Stimulated activated CD8-positive, alpha-beta memory T cell treated with anti-CD3 and anti-CD28 coated beads, Interleukin-7, amount 100 ng/mL, for 24 hours (primary cell): ENCODE measurements around the gene XAB2.

Experiments used
- DNase-seq: peaks from one replicate; pipeline ENCODE4 v3.0.0-alpha.2; 2020; ENCODE audit warnings: low read depth

The XAB2 gene

DNA sequence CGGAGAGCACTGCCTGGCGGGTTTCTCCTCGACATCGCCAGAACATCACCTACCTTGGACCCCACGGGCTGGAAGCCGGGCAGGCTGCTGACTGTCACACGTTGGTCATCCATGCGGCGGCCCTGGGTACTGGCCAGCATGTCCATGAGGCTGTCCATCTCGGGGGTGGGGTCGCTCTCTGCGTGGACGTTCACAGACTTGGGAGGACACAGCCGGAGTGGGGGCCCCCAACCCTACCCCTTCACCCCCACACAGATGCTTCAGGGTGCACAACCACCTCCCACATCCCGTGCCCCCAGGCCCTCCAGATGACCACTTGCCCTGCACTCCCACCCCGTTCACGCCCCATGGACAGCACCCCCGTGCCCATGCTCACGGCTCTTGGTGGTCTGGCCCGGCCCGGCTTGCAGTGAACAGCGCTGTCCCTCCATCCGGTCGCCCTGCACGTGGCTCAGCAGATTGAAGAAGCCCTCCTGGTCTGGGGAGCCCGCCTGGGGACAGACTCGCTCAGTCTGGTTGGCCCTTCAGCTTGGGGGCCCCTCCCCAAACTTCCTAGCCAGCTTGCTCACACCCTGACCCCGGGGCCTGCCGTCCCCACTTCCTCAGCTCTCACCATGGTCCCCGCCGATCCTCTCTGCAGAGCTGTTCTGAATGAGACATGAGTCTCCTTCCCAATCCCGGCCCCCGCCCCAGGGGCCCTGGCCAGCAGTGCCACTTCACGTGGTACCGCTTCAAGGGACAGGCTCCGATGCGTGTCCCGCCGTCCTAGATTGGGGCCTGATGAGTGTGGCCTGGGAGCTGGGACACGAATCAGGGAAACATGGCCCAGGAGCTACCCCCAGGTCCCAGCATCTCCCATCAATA lies 3.2 kb upstream of the XAB2 start:
- no peak for DNase-seq

DNA sequence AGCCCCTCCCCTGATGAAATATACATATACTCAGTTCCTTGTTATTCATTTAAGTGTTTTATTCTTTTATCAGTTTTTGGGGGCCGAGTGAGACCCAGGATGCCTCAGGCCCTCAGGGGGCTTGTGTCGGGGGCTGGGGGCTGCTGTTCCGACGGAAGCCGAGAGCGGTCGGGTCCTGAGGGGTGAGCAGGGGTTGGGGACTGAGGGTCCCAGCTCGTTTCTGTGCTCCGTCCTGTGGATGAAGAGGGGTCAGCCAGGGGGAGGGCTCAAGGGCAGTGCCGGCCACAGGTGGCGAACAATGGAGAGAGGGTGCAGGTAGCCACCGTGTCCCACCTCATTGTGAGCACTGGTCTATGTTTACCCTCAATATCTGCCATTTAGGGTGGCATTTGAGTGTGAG lies 2.2 kb upstream of the XAB2 start:
- no peak for DNase-seq

DNA sequence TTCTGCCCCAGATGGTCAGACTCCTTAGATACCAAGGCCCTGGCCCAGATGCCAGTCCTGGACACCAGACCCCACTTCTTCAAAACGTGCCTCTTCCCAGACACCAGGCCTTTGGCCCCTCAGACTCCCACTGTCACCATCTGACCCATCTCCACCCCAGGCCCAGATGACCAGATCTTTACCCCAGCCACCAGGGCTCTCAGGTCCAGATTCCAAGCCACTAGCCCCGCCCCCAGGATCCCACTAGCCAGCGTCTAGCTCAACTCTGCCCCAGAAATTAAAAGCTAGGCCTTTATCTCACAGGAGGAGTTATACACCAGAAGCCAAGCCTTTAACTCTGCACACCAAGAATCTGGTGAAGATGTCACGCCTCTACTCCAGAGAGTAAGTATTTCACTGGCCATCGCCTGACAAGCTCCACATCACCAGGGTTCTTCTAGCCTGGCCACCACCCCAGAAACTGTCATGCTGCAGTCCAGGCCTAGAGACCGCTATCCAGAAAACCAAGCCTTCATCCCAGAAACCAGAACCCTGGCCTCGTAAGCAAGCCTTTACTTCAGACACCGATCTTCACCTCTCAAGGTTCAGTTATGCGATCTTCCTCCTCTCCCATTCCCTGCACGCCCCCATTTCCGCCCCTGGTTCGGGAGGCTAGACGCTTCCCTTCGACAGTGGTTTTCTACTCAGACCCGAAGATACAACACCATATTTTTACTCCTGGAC lies 595 bp downstream of the XAB2 start:
- no peak for DNase-seq

DNA sequence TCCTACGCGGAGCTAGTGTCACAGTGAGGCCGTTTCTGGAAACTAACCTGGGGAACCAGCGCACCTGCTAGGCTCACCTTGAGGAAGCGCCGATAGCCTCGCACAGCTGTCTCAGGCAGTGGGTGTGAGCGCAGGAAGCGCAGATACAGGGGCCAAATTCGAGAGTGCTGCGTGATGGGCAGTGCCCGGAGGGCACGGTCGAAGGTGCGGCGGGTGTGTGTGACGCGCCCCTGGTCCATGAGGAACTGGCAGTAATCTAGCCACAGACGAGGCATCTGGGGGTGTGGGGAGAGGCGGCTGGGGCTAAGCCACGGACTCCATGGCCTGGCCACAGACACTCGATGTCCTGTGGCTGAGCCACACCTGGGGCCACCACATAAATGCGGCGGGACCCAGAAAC lies 2.2 kb downstream of the XAB2 start:
- no peak for DNase-seq

DNA sequence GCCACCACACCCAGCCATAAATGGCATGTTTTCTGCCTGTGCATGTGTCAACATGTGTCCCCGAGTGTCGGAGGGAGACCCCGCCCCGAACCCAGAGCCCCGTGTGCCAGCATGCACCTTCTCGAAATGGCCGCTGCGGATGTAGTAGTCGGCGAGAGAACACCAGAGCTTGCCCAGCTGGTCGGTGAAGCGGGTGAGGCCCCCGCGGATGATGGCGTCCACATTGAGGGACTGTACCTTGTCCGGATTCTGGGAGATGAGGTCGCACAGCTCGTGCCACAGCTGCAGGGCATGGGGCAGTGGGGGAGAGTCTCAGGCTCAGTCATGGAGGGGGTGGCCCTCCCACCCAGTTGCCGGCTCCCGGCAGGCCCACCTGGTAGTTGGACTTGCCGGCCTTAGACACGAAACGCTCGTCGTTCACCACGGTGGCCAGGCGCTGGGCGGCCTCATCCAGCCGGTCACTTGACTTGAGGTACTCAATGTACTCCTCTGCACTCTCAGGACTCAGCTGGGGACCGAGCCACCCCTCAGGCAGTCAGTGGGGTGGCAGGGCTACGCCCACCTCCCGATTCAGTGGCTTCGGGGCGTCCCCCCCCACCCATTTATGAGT lies 3.5 kb downstream of the XAB2 start:
- no peak for DNase-seq

DNA sequence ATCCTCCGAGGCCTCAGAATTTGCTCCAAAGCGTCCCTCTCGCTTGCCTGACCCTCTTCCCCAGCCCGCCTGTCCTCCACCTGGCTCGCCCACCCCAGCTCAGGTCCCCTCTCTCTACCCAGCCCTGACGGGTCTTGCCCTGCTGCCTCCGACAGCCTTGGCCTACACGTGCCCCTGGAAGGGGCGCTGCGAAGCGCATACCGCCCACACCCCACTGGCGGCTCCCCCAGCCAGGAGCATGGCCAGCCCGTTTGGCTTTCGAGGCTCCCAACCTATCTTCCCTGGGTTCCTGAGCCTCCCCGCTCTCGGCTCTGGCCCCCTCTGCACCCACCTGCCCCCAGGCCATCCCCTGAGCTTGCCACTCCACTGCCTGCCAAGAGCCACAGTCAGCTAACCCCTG lies 4.5 kb downstream of the XAB2 start:
- DNase-seq: no peak

DNA sequence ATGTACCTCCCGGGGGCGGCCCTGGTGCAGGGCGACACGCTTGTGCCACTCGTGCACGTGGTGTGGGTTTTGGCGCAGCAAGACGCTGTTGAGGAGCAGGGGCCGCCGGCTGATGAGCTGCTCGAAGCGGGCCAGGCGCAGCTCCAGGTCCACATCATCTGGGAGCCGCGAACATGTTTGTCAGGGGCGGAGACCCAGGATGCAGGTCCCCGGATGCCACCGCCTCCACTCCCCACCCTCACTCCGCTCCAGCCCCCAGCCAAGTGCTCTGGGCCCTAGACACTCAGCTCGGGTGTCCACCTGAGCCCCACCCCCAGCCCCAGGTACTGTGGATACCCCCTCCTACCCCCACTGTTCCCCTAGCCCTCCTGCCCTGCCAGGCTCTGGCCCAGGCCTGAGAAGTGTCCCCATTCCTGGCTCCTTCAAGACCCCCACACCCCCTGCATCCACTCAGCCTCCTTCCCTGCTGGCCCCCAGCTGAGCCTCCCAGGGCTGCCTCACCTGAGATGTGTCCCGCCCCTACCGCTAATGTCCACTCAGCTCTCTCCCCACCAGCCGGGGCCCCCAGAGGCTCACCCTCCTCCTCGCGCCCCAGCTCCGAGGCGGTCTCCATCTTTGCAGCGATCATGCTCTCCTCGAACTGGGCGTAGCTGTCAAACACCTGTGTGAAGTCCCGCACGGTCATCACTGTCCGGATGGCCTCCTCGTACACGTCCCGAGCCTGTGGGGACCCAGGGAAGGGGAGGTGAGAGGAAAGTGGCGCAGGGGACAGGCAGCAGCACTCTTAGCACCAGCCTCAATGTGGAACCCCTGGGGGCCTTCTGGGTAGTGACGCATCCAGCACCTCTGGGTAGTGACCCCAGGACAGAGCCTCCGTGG lies 5.4 kb downstream of the XAB2 start:
- DNase-seq: no peak

DNA sequence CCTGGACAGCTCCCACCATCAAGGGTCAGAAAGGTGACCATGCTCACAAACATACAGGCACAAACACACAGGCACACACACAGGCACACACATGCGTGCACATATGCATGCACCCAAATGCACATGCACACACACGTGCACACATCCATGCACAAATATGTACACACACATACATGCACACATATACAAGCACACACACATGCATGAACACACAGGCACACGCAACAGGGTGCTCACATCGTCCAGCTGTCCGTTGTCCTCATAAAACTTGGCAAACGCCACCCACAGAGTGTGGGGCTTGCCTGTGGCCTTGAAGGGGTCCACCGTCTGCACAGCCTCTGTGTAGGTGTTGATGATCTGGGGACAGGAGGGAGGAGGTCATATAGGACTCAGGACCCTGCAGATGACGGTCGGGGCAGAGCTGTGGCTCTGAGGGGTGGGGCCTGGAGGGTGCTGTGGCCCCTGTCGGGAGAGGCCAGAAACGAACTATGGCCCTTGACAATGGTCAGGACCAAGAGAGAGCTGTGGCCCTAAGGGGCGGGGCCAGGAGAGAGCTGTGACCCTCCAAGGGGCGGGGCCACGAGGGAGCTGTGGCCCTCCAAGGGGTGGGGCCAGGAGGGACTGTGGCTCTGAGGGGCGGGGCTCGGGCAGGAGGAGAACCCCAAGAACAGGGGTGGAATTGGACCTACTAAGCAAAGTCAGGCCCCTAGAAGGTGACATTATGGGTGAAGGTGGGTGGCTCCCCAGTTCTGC lies 6.2 kb downstream of the XAB2 start:
- no peak for DNase-seq

DNA sequence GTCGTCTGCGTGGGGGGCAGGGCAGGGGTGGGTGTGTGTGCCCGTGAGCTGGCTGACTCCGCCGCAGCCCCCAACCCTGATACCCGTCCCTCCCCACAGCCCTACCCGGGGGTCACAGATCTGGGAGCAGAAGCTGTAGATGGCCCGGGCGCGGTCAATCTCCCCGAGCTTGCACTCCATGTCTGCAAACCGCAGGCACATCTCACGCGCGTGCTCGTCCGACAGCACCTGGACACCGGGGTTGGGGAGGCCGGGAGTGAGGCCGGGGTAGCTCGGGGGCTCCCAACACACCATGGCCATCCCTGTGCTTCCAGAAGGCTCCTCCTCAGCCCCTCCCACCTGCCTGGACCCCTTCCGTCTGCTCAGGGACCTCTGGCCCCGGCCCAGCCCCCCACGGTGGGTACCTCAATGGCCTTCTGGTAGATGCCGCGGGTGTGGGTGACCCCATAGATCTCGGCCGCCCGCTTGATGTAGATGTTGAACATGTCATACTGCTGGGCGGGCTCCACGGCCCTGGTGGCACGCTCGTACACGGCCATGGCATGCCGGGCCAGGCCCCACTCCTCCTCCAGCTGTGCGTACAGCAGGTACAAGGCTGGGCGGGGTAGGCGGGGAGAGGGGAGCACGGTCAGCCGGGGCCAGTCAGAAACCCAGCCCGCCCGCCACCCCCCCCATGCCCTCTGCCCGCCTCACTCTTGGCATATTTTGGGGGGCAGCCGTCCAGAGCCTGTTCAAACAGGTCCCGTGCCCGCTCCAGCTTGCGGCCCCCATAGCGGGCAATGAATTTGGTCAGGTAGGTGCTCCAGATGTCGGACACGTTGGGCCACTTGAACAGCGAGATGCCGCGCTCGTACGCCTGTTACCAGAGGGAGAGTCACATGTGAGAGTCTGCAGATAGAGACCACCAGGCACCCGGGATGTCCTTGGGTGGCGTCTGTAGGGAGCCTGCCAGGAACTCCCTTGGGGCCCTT lies 8.6 kb downstream of the XAB2 start:
- no peak for DNase-seq

DNA sequence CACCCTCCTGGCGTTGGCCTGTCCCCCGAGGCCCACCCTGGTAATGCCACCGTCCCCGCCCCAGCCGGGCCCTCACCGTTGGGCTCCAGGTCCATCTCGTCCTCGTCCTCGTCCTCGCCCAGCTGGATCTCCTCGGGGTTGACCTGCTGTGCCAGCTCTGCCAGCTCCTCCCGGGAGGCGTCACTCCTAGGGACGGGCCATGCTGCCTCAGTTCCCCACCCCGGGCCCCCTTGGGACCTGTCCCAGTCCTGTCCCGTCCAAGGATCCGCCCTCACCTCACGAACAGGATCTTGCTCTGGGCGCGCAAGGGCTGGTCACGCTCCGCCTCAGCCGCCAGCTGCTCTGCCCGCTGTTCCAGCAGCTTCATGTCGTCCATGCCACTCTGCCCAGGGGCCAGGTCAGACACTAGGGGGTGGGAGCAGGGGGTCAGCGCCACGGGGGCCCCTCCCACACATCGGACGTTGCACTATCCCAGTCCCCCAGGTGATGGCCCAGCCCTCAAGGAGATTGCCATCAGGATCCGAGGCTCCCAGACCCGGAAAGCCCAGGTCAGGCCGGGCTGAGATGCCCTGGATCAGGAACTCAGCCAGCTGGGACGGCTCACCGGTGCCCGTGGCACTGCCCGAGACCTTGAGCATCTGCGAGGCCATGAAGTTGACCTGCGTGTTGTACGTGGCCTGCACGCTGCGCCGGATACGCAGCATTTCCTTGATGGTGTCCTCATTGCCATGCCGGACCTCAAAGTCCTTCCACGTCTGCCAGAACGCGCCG lies 9.5 kb downstream of the XAB2 start:
- DNase-seq: no peak

DNA sequence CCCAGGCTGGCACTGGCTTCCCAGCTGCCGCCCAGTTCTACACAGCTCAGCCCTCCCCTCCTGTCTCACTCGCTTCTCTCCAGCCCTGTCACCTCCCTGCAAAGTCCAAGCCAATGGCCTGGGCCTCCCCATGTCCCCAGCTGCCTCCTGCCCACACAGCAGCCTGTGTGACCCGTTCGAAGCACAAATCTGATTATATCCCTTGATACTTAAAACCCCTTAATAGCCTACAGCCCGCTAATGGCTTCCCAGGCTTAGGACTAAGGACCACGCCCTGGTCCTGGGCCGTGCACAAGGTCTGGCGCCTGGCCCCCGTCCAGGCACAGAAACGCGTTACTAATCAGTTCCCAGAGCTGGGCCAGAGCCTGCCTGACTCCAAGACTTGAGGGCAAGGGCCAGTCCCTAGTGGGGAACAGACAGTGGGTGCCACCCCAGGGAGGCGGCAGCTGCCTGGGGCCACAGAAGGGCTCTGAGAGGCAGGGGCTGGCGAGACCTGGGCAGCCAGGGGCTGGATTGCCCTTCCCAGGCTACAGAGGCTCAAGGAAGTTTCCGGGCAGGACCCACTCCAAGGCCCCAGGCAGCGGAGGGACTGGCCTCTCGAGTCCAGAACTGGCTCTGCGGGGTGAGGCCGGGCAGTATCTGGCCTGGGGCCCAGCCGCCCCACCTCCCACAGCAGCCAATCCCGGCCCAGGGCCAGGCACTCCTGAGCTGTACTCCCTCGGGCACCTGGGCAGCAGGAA lies 10.4 kb downstream of the XAB2 start:
- no peak for DNase-seq

DNA sequence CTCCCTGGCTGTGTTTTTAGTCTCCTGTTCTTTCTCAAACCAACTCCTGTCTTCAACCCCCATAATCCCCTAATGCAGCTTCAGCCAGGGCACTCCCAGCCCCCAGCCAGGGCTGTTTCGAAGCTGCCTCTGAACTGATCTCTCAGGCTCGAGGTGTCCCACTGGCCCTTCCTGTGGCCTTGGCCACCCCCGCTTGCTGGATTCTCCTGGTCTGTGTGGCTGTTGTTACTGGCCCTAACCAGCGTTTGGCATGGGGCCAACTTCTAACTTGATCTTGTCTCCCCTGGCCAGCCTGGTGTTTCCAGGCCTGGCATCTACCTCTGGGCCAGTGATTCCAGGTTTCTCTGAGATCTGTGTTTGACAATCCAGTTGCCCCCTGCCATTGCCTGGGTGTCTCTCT lies 11.0 kb downstream of the XAB2 start:
- DNase-seq: no peak

DNA sequence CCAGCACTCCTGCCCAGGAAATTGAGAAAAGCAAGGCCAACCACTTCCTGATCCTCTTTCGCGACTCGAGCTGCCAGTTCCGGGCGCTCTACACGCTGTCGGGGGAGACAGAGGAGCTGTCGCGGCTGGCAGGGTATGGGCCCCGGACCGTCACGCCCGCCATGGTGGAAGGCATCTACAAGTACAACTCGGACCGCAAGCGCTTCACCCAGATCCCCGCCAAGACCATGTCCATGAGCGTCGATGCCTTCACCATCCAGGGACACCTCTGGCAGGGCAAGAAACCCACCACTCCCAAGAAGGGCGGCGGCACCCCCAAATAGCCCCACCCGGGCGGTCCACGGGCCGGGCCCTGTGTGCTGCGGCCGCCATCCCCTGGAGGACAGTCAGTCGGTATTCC lies 11.6 kb downstream of the XAB2 start:
- DNase-seq: no peak

DNA sequence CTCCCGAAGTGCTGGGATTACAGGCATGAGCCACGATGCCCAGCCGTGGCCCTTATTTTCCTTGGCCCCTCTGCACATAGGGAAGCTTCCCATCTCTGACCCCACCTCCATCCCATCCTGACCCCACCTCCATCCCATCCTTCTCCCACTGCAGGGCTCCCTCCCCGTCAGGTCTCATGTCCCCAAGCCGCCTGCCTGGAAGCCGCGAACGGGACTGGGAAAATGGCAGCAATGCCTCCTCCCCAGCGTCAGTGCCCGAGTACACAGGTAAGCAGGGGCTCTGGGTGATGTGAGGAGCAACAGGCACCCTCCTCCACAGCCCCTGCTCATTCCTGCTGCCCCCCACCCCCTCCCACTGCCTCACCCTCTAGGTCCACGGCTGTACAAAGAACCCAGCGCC lies 12.2 kb downstream of the XAB2 start:
- no peak for DNase-seq

DNA sequence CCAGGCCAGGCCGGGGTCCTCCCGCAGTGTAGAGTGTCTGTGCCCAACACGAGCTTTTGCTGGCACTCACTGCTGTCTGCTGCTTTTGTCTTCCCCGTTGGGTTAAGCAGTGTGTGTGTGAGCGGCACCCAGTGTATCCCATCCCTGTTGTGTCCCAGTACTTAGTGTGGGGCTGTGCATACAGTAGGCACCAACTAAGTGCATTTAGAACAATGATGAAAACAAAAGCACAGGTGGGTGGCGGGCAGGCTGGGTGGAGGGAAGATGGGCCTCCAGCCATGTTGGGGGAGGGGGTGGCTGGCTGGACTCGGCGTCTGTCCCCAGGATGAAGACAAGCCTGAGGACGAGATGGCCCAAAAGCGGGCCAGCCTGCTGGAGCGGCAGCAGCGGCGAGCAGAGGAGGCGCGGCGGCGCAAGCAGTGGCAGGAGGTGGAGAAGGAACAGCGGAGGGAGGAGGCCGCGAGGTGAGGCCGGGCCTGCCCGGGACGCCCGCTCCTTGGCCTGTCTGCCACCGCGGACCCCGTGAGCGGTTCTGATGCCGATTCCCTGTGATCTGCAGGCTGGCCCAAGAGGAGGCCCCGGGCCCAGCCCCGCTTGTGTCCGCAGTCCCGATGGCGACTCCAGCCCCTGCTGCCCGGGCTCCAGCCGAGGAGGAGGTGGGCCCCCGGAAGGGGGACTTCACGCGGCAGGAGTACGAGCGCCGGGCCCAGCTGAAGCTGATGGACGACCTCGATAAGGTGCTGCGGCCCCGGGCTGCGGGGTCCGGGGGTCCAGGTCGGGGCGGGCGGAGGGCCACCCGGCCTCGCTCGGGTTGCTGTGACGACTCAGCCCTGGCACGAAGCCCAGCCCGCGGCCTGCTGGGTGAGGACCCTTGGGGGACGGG lies 14.2 kb downstream of the XAB2 start:
- DNase-seq: no peak

DNA sequence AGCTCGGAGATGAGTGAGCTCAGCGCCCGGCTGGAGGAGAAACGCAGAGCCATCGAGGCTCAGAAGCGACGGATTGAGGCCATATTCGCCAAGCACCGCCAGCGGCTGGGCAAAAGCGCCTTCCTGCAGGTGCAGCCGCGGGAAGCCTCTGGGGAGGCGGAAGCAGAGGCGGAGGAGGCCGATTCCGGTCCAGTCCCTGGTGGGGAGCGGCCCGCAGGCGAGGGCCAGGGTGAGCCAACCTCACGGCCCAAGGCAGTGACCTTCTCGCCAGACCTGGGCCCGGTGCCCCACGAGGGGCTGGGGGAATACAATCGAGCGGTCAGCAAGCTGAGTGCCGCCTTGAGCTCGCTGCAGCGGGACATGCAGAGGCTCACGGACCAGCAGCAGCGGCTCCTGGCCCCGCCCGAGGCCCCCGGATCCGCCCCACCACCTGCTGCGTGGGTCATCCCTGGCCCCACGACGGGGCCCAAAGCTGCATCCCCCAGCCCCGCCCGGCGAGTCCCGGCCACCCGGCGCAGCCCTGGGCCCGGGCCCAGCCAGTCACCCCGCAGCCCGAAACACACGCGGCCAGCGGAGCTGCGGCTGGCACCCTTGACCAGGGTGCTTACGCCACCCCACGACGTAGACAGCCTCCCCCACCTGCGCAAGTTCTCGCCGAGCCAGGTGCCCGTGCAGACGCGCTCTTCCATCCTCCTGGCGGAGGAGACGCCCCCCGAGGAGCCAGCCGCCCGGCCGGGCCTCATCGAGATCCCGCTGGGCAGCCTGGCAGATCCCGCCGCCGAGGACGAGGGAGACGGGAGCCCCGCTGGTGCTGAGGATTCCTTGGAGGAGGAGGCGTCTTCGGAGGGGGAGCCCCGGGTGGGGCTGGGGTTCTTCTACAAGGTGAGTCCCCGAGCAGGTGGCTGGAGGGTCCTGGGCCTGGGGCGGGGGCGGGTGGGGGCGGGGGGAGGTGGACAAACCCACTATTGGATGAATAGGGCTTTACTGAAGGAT lies 16.8 kb downstream of the XAB2 start:
- no peak for DNase-seq
